ENCODE measurements around the gene VPS36.

GRCh38 chr13:52414963-52415362, 35.5 kb downstream of the VPS36 start:
- TF ChIP-seq CREB5 (CRISPR knock-in tag; IDR thresholded peaks at IDR 0.05; ENCODE audit: low read depth) (no peak), ZNF8 (CRISPR knock-in tag; IDR thresholded peaks at IDR 0.05) (no peak), ZNF70 (CRISPR knock-in tag; IDR thresholded peaks at IDR 0.05) (no peak), TCF4 (CRISPR knock-in tag; IDR thresholded peaks at IDR 0.05; ENCODE audit: borderline replicate concordance) (no peak), ZFP30 (CRISPR knock-in tag; IDR thresholded peaks at IDR 0.05) (no peak), GLIS3 (CRISPR knock-in tag; IDR thresholded peaks at IDR 0.05) (no peak), ZC3H10 (CRISPR knock-in tag; IDR thresholded peaks at IDR 0.05) (no peak)

Measured in SK-N-SH treated with all-trans-retinoic acid at 6 μM for 48 hours (cell line).